ENCODE measurements around the gene CLCN6. TPM values are rescaled to one million over a fixed set of nuclear protein-coding genes. Genes with fewer than 3 reads are reported as not detected.

CLCN6 gene
- total and polyA plus RNA-seq, 2 of the 8 experiments (the other 6 are each of a cell fraction or from before 2014, with no cell fraction given), result 15.7 to 26.0 TPM

GRCh38 chr1:11804666-11805421 lies 1.1 kb upstream of the CLCN6 start (continued):
- no peak for TF ChIP-seq CHD7 (IDR thresholded peaks at IDR 0.05; ENCODE audit: insufficient replicate concordance, low read length)
- TF ChIP-seq EZH2 (IDR thresholded peaks at IDR 0.05; ENCODE audit: low read depth, low read length, severe bottlenecking), result no peak
- TF ChIP-seq RNF2 (IDR thresholded peaks at IDR 0.05; ENCODE audit: borderline replicate concordance, low read depth, low read length, missing control alignments, poor library complexity, severe bottlenecking), result no peak
- no peak for TF ChIP-seq BACH1 (IDR thresholded peaks at IDR 0.05; ENCODE audit: low read length)
- TF ChIP-seq TAF7 (optimal IDR thresholded peaks at IDR 0.05; ENCODE audit: borderline replicate concordance, low read depth, low read length), result no peak
- no peak for TF ChIP-seq SP4 (IDR thresholded peaks at IDR 0.05; ENCODE audit: low read length)
- TF ChIP-seq CTCF (IDR thresholded peaks at IDR 0.05; ENCODE audit: control extremely low read depth in 1 of 3, insufficient read depth in 1 of 3, low read depth in 1 of 3, low read length in 3 of 3), result no peak
